GM12892 (cell line): ENCODE data around the gene MRPL20.
"Not testable (repeated sequence)": the region's sequence is repeated elsewhere in the genome, so short reads cannot be mapped to it uniquely, and the experiment has no call there.

Experiments used
- DNase-seq: peaks from one replicate; pipeline ENCODE4 v3.0.0; 2011; ENCODE audit not compliant: insufficient read length
- FAIRE-seq: peaks from 2 replicates; lab custom pipeline; 2011; peaks lifted over from hg19 to GRCh38; lab: Jason Lieb, UNC
- POLR2A ChIP-seq: IDR thresholded peaks from 2 replicates; pipeline ENCODE4 v1.6.1; 2011; ENCODE audit warnings: low read depth, low read length, control low read depth
- POLR2AphosphoS5 ChIP-seq: IDR thresholded peaks from 2 replicates; pipeline ENCODE4 v1.6.1; 2011; ENCODE audit warnings: low read depth, low read length, control low read depth
- TAF1 ChIP-seq: IDR thresholded peaks from 2 replicates; pipeline ENCODE4 v1.6.1; 2011; ENCODE audit warnings: low read depth, mild to moderate bottlenecking, control low read depth, low read length, borderline replicate concordance

MRPL20 gene

GRCh38 chr1:1429671-1430073 lies 22.6 kb upstream of the MRPL20 start:
- no peak for FAIRE-seq
- no peak for DNase-seq
- TF ChIP-seq POLR2AphosphoS5 (no peak), POLR2A (no peak), TAF1 (no peak)

GRCh38 chr1:1428967-1429366 lies 21.9 kb upstream of the MRPL20 start:
- not testable (repeated sequence) for FAIRE-seq, DNase-seq

GRCh38 chr1:1428174-1428573 lies 21.1 kb upstream of the MRPL20 start:
- TF ChIP-seq TAF1 = no peak
- TF ChIP-seq POLR2A = no peak
- no peak for TF ChIP-seq POLR2AphosphoS5
- DNase-seq = no peak
- no peak for FAIRE-seq

DNA sequence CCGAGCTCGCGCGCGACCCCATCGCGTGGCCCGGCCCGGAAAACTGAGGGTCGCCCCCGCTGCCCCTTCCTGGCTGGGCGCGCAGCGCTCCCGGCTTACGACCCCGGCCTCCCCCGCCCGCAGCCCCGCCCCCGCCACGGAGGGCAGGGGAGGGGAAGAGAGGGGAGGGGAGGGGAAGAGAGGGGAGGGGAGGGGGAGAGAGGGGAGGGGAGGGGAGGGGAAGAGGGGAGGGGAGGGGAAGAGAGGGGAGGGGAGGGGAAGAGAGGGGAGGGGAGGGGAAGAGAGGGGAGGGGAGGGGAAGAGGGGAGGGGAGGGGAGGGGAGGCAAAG lies 20.7 kb upstream of the MRPL20 start:
- FAIRE-seq (no peak), DNase-seq (no peak)
- no peak for TF ChIP-seq POLR2AphosphoS5
- no peak for TF ChIP-seq POLR2A
- TF ChIP-seq TAF1 = no peak

DNA sequence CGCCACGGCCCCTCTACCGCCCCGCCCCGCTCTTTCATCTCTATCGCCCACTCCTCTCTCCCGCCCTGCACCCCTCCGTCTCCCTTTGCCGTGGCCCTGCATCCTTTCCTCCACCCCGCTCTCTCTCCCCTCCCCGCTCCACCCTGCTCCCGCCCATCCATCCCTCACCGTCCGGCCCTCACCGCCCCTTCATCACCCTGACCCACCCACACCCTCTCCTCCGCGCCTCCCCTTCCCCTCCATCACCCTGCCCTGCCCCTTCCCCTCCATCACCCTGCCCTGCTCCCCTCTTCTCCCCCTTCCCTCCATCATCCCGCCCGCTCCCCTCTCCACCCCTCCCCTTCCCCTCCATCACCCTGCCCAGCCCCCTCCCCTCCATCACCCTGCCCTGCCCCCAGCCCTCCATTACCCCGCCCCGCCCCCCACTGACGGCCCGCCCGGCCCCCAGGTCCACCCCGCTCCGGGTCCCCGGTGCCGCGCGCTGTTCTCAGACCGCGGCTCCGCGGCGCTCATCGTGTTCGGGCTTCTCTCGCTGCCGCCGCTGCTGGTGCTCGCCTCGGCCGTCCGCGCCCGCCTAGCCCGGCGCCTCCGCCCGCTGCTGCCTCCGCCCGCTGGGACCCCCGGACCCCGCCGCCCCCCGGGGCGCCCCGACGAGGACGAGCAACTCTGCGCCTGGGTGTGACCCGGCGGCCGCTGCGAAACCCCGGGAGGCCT lies 20.2 kb upstream of the MRPL20 start:
- TF ChIP-seq POLR2AphosphoS5 (no peak), POLR2A (no peak), TAF1 (no peak)
- FAIRE-seq = peak; percentile 64
- peak; percentile 44 for DNase-seq

GRCh38 chr1:1426496-1427105 lies 19.5 kb upstream of the MRPL20 start:
- DNase-seq (peak; percentile 33), FAIRE-seq (no peak)
- TF ChIP-seq POLR2A (no peak), POLR2AphosphoS5 (no peak), TAF1 (no peak)

GRCh38 chr1:1425753-1426495 lies 18.8 kb upstream of the MRPL20 start:
- TF ChIP-seq POLR2AphosphoS5 = no peak
- no peak for TF ChIP-seq TAF1
- no peak for TF ChIP-seq POLR2A
- DNase-seq (peak; percentile 33), FAIRE-seq (no peak)

DNA sequence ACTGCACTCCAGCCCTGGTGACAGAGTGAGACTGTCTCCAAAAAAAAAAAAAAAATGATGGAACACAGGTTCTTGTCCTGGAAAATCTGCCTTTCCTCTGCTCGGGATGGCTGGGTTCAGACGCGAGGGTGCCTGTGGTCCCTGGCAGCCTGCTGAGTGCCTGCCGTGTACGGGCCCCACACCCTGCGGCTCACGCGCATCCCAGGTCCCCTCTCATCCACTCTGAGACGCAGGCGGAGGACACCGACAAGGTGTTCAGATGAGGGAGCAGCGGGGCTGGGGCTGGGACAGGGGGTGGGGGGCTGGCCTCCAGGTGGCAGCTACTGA lies 18.3 kb upstream of the MRPL20 start:
- no peak for FAIRE-seq

DNA sequence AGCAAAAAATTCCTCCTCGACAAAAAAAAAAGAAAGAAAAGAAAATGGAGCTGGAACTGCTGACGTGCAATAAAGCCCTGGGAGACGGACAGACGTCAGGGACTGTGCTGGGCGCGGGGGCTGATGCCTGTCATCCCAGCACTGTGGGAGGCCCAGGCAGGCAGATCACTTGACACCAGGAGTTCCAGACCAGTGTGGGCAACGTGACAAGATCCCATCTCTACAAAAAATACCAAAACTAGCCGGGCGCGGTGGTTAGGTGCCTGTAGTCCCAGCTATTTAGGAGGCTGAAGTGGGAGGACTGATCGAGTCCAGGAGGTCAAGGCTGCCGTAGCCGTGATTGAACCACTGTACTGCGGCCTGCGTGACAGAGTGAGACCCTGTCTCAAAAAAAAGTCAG lies 17.6 kb upstream of the MRPL20 start:
- TF ChIP-seq POLR2AphosphoS5 = no peak
- TF ChIP-seq POLR2A = no peak
- DNase-seq (no peak), FAIRE-seq (no peak)

More for the DNA sequence above, 18.3 kb upstream of the MRPL20 start:
- DNase-seq = no peak
- TF ChIP-seq POLR2A = no peak
- TF ChIP-seq POLR2AphosphoS5 = no peak
- no peak for TF ChIP-seq TAF1

DNA sequence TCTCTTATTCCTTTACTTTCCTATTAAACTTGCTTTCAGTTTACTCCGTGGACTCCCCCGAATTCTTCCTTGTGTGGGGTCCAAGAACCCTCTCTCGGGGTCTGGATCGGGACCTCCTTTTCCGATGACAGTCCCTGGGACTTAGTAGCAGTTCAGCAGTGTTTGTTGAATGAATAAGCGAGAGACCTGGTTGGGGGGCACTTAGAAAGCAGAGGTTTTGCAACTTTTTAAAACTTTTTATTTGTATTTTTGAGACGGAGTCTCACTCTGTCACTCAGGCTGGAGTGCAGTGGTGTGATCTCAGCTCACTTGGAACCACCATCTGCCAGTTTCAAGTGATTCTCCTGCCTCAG lies 16.1 kb upstream of the MRPL20 start:
- no peak for FAIRE-seq
- TF ChIP-seq TAF1 (no peak), POLR2AphosphoS5 (no peak), POLR2A (no peak)
- no peak for DNase-seq

DNA sequence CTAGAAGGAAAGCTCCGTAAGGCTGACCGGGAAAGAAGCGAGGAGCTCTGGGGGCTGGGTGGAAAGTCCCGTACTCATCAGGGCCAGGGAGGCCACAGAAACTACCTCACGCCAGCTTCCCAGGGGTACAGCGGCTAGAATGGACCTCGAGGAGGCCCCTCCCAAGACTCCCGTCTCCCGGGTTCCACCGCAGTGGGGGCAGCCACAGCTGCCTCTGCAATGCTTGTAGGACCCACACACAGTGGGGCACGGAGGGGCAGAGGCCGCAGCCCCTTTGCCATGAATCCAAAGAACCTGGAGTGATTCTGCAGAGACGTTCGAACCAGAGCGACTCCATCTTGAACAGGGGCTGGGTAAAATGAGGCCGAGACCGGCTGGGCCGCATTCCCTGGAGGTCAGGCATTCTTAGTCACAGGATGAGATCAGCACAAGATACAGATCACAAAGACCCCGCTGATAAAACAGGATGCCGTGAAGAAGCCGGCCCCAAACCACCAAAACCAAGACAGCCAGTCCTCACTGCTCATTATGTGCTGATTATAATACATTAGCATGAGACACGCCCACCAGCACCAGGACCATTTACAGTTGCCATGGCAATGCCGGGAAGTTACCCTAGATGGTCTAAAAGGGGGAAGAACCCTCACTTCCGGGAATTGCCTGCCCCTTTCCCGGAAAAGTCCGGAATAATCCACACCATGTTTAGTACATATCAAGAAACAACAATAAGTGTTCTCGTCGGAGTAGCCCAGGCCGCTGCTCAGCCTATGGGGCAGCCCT lies 15.6 kb upstream of the MRPL20 start:
- FAIRE-seq (peak; percentile 78), DNase-seq (no peak)
- TF ChIP-seq POLR2A (no peak), TAF1 (no peak), POLR2AphosphoS5 (no peak)

DNA sequence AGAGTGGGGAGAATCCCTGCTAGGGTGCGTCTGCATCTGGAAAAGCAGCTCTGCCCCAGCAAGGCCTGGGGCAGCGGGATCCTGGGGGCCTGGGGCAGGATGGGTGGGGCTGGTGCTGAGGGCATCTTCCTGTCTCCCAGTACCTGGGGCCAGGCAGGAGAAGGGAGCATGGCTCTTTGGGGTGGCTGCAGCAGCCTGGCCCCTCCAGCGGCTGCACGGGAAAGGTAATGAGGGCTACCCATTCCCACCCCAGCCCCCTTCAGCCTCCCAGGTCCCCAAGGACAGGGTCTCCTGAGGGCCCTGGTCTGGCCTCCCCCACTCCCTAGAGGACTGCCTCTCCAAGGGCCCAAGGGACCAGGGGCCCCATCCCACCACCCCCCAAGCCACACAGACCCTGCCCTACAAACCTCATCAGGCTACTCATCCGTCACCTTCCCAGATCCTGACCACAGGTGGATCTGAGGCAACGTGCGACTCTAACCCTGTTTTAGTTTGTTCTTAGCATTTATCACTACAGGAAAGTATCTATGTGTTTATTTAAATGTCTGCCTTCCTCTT lies 14.9 kb upstream of the MRPL20 start:
- DNase-seq (no peak), FAIRE-seq (no peak)
- no peak for TF ChIP-seq TAF1
- TF ChIP-seq POLR2A = no peak
- TF ChIP-seq POLR2AphosphoS5 = no peak
